Stimulated activated CD4-positive, alpha-beta T cell treated with anti-CD3 and anti-CD28 coated beads, Interleukin-4, amount 100 ng/mL, for 1 hour (primary cell): ENCODE results near the gene AOPEP.
"Not testable (repeated sequence)": the region's sequence is repeated elsewhere in the genome, so short reads cannot be mapped to it uniquely, and the experiment has no call there.

ENCODE experiments used
- DNase-seq: peaks from one replicate; pipeline ENCODE4 v3.0.0-alpha.2; 2020

The AOPEP gene

GRCh38 chr9:94872891-94873511 is 146.5 kb downstream of the AOPEP start:
- DNase-seq = no peak

- no peak for DNase-seq
Measured at GRCh38 chr9:94874316-94874715, 147.8 kb downstream of the AOPEP start.

- DNase-seq = no peak
Measured at GRCh38 chr9:94875300-94876020, 149.0 kb downstream of the AOPEP start.

GRCh38 chr9:94878804-94879203 is 152.3 kb downstream of the AOPEP start:
- DNase-seq = not testable (repeated sequence)

- no peak for DNase-seq
Measured at GRCh38 chr9:94879230-94879629, 152.7 kb downstream of the AOPEP start.

GRCh38 chr9:94881023-94881422 is 154.5 kb downstream of the AOPEP start:
- no peak for DNase-seq

GRCh38 chr9:94881454-94881853 is 155.0 kb downstream of the AOPEP start:
- DNase-seq = no peak

GRCh38 chr9:94881940-94882339 is 155.4 kb downstream of the AOPEP start:
- no peak for DNase-seq

- DNase-seq = no peak
Measured at GRCh38 chr9:94882966-94883641, 156.6 kb downstream of the AOPEP start.

- DNase-seq = no peak
Measured at GRCh38 chr9:94885854-94886447, 159.5 kb downstream of the AOPEP start.

- no peak for DNase-seq
Measured at GRCh38 chr9:94887721-94888120, 161.2 kb downstream of the AOPEP start.

GRCh38 chr9:94888775-94889174 is 162.3 kb downstream of the AOPEP start:
- DNase-seq = no peak

GRCh38 chr9:94889628-94890027 is 163.1 kb downstream of the AOPEP start:
- no peak for DNase-seq

- DNase-seq = no peak
Measured at GRCh38 chr9:94891183-94891582, 164.7 kb downstream of the AOPEP start.

- no peak for DNase-seq
Measured at GRCh38 chr9:94892675-94893074, 166.2 kb downstream of the AOPEP start.

GRCh38 chr9:94894094-94894699 is 167.7 kb downstream of the AOPEP start:
- DNase-seq = no peak

- no peak for DNase-seq
Measured at GRCh38 chr9:94895668-94896067, 169.2 kb downstream of the AOPEP start.

- no peak for DNase-seq
Measured at GRCh38 chr9:94896512-94896911, 170.0 kb downstream of the AOPEP start.

- DNase-seq = no peak
Measured at GRCh38 chr9:94899464-94900221, 173.1 kb downstream of the AOPEP start.

- DNase-seq = no peak
Measured at GRCh38 chr9:94900222-94901018, 173.9 kb downstream of the AOPEP start.

- no peak for DNase-seq
Measured at GRCh38 chr9:94901019-94901363, 174.5 kb downstream of the AOPEP start.

GRCh38 chr9:94903961-94904421 is 177.5 kb downstream of the AOPEP start:
- no peak for DNase-seq
